ENCODE results near the gene NVL.

The NVL gene

DNA sequence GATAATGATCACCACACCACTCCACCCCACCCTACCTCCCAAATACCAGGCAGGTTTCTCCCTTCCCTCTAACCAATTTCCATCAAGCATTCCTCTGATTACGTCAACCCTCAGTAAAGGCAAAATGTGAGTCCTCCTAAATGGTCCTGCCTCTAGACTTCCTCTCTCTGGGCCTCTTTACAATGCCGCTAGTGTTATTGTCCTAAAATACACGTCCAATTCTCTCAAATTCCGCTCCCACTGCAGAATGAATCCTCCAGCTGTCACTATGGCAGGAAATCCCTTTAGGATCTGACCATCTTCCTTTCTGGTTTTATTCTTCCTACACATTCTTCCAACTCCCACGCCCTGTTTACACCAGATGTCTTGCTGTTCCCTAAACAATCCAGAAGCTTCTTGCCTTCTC lies 78.2 kb downstream of the NVL start:
- Histone ChIP-seq H3K9ac (ENCODE audit: low read depth, low read length, poor library complexity) (no peak overlapping the region), H3K36me3 (replicated peaks in 1 of 2; ENCODE audit: control insufficient read depth in 2 of 2, insufficient read depth in 2 of 2, low read length in 2 of 2) (peaks cover 7 to 41% of the 10 kb centered on the region in 2 donors), H2BK5ac (ENCODE audit: low read length) (no peak overlapping the region), H3K18ac (ENCODE audit: low read length) (no peak overlapping the region), H3K4me2 (ENCODE audit: insufficient read depth, low read length, poor library complexity, severe bottlenecking) (no peak overlapping the region), H2BK12ac (ENCODE audit: low read length) (no peak overlapping the region), H3K79me1 (ENCODE audit: low read depth, low read length) (no peaks in the 10 kb centered on the region), H2BK120ac (ENCODE audit: low read depth, low read length) (no peak overlapping the region), H3K4me1 (ENCODE audit: control insufficient read depth in 2 of 2, insufficient read depth in 1 of 2, low read depth in 1 of 2, low read length in 2 of 2) (peaks cover 0 to 2% of the 10 kb centered on the region in 2 donors), H3K14ac (ENCODE audit: low read length) (no peak overlapping the region), H4K91ac (ENCODE audit: low read depth, low read length, poor library complexity) (no peak overlapping the region), H3K27me3 (ENCODE audit: control insufficient read depth in 3 of 3, insufficient read depth in 3 of 3, low read depth in 1 of 3, low read length in 3 of 3) (no peaks in the 10 kb centered on the region), H2AFZ (ENCODE audit: low read length) (no peak overlapping the region), H3K4me3 (ENCODE audit: low read length in 2 of 2) (no peak overlapping the region), H2AK5ac (ENCODE audit: low read depth, low read length) (no peak overlapping the region), H3K23ac (ENCODE audit: low read depth, low read length, poor library complexity) (no peak overlapping the region), H4K8ac (ENCODE audit: low read depth, low read length) (no peak overlapping the region), H2BK15ac (ENCODE audit: low read length) (no peak overlapping the region), H3K4ac (ENCODE audit: low read length) (no peak overlapping the region), H3K9me3 (replicated peaks in 1 of 2; ENCODE audit: control insufficient read depth in 2 of 2, insufficient read depth in 1 of 2, low read depth in 1 of 2, low read length in 2 of 2) (no peaks in the 10 kb centered on the region), H3K27ac (replicated peaks; ENCODE audit: low read length) (no peak overlapping the region)
- DNase-seq (ENCODE audit: low spot score) = no peak
- WGBS, 2 donors (ENCODE audit: extremely low coverage in 2 of 2, insufficient read length in 2 of 2, insufficient replicate concordance in 1 of 2) = no CpG with 5 or more reads among the region's 5 CpGs

DNA sequence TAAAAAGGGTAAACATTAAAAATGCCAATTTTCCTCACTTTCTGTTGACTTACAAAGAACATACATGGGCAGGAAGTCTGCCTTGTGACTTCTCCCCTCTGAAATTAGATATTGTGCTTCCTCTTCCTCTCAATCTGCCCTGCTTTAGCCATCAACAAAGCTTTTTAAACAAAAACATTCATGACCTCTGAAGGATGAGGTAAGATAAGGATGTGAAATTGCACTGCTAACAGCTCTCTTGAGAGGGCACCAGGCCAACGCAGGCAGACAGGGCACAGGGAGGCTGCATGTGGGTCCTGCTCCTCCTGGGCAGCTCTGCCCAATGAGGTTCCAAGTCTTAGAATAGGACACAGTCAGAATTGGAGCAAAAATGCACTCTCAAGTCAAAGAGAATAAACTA lies 84.8 kb downstream of the NVL start:
- Histone ChIP-seq H4K91ac (ENCODE audit: low read depth, low read length, poor library complexity) (no peak overlapping the region), H3K79me1 (ENCODE audit: low read depth, low read length) (no peaks in the 10 kb centered on the region), H2BK120ac (ENCODE audit: low read depth, low read length) (no peak overlapping the region), H2BK12ac (ENCODE audit: low read length) (no peak overlapping the region), H2AFZ (ENCODE audit: low read length) (no peak overlapping the region), H3K4me2 (ENCODE audit: insufficient read depth, low read length, poor library complexity, severe bottlenecking) (no peak overlapping the region), H3K4me3 (ENCODE audit: low read length in 2 of 2) (no peak overlapping the region), H2BK15ac (ENCODE audit: low read length) (no peak overlapping the region), H3K36me3 (replicated peaks in 1 of 2; ENCODE audit: control insufficient read depth in 2 of 2, insufficient read depth in 2 of 2, low read length in 2 of 2) (peaks cover 9 to 60% of the 10 kb centered on the region in 2 donors), H3K27ac (replicated peaks; ENCODE audit: low read length) (no peak overlapping the region), H3K4ac (ENCODE audit: low read length) (no peak overlapping the region), H3K14ac (ENCODE audit: low read length) (no peak overlapping the region), H4K8ac (ENCODE audit: low read depth, low read length) (no peak overlapping the region), H3K4me1 (ENCODE audit: control insufficient read depth in 2 of 2, insufficient read depth in 1 of 2, low read depth in 1 of 2, low read length in 2 of 2) (no peaks in the 10 kb centered on the region), H3K27me3 (ENCODE audit: control insufficient read depth in 3 of 3, insufficient read depth in 3 of 3, low read depth in 1 of 3, low read length in 3 of 3) (no peaks in the 10 kb centered on the region), H3K9ac (ENCODE audit: low read depth, low read length, poor library complexity) (no peak overlapping the region), H3K18ac (ENCODE audit: low read length) (no peak overlapping the region), H2AK5ac (ENCODE audit: low read depth, low read length) (no peak overlapping the region), H2BK5ac (ENCODE audit: low read length) (no peak overlapping the region), H3K23ac (ENCODE audit: low read depth, low read length, poor library complexity) (no peak overlapping the region), H3K9me3 (replicated peaks in 1 of 2; ENCODE audit: control insufficient read depth in 2 of 2, insufficient read depth in 1 of 2, low read depth in 1 of 2, low read length in 2 of 2) (no peaks in the 10 kb centered on the region)
- no peak for DNase-seq (ENCODE audit: low spot score)
- no CpG with 5 or more reads among the region's 1 CpG for WGBS, 2 donors (ENCODE audit: extremely low coverage in 2 of 2, insufficient read length in 2 of 2, insufficient replicate concordance in 1 of 2)

DNA sequence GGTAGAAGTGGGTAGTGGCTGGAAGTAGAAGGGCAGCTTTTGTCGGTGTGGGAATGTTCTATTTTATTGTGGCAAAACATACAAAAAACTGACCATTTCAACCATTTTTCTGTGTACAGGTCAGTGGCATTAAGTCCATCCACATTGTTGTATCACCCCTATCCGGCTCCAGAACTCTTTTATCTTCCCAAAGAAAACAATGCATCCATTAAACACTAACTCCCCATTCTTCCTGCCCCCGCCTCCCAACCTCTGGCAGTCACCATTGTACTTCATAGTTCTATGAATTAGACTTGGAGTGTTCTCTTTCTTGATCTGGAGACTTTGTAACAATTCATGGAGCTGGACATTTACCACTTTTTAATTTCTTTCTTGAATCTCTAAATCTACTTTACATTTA lies 91.2 kb downstream of the NVL start:
- Histone ChIP-seq H4K8ac (ENCODE audit: low read depth, low read length) (no peak overlapping the region), H2BK15ac (ENCODE audit: low read length) (no peak overlapping the region), H2BK12ac (ENCODE audit: low read length) (no peak overlapping the region), H3K4me1 (ENCODE audit: control insufficient read depth in 2 of 2, insufficient read depth in 1 of 2, low read depth in 1 of 2, low read length in 2 of 2) (peaks cover 0 to 3% of the 10 kb centered on the region in 2 donors), H3K9ac (ENCODE audit: low read depth, low read length, poor library complexity) (no peak overlapping the region), H3K23ac (ENCODE audit: low read depth, low read length, poor library complexity) (no peak overlapping the region), H3K36me3 (replicated peaks in 1 of 2; ENCODE audit: control insufficient read depth in 2 of 2, insufficient read depth in 2 of 2, low read length in 2 of 2) (peaks cover 2 to 61% of the 10 kb centered on the region in 2 donors), H3K27me3 (ENCODE audit: control insufficient read depth in 3 of 3, insufficient read depth in 3 of 3, low read depth in 1 of 3, low read length in 3 of 3) (no peaks in the 10 kb centered on the region), H3K4ac (ENCODE audit: low read length) (no peak overlapping the region), H4K91ac (ENCODE audit: low read depth, low read length, poor library complexity) (no peak overlapping the region), H3K79me1 (ENCODE audit: low read depth, low read length) (no peaks in the 10 kb centered on the region), H2BK120ac (ENCODE audit: low read depth, low read length) (no peak overlapping the region), H3K4me2 (ENCODE audit: insufficient read depth, low read length, poor library complexity, severe bottlenecking) (no peak overlapping the region), H2AFZ (ENCODE audit: low read length) (no peak overlapping the region), H3K14ac (ENCODE audit: low read length) (no peak overlapping the region), H2BK5ac (ENCODE audit: low read length) (no peak overlapping the region), H3K4me3 (ENCODE audit: low read length in 2 of 2) (no peak overlapping the region), H3K18ac (ENCODE audit: low read length) (no peak overlapping the region), H2AK5ac (ENCODE audit: low read depth, low read length) (no peak overlapping the region), H3K27ac (replicated peaks; ENCODE audit: low read length) (no peak overlapping the region), H3K9me3 (replicated peaks in 1 of 2; ENCODE audit: control insufficient read depth in 2 of 2, insufficient read depth in 1 of 2, low read depth in 1 of 2, low read length in 2 of 2) (no peaks in the 10 kb centered on the region)
- WGBS, 2 donors (ENCODE audit: extremely low coverage in 2 of 2, insufficient read length in 2 of 2, insufficient replicate concordance in 1 of 2) = no CpG with 5 or more reads among the region's 3 CpGs
- no peak for DNase-seq (ENCODE audit: low spot score)

DNA sequence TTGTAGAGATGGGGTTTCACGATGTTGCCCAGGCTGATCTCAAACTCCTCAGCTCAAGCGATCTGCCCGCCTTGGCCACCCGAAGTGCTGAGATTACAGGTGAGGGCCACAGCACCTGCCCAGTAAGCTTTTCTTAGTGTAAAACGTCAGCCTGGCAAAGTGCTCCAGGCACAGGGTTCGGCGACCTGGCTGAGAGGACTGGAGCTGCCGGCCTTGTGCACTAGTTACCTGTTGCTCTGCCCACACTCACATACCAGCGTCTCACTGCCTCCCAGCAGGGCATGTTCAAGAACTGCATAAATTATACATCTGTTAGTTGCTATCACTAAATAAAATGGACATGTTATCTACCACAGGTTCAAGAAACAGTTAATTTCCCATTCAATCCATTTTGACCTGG lies 91.8 kb downstream of the NVL start:
- H2AK5ac ChIP-seq (ENCODE audit: low read depth, low read length) = no peak overlapping the region
- no peak overlapping the region for H3K4ac ChIP-seq (ENCODE audit: low read length)
- no peaks in the 10 kb centered on the region for H3K79me1 ChIP-seq (ENCODE audit: low read depth, low read length)
- no peak overlapping the region for H3K14ac ChIP-seq (ENCODE audit: low read length)
- no peak overlapping the region for H3K9ac ChIP-seq (ENCODE audit: low read depth, low read length, poor library complexity)
- no peak overlapping the region for H3K23ac ChIP-seq (ENCODE audit: low read depth, low read length, poor library complexity)
- H3K27ac ChIP-seq (replicated peaks; ENCODE audit: low read length) = no peak overlapping the region
- H3K9me3 ChIP-seq (replicated peaks in 1 of 2; ENCODE audit: control insufficient read depth in 2 of 2, insufficient read depth in 1 of 2, low read depth in 1 of 2, low read length in 2 of 2) = no peaks in the 10 kb centered on the region
- H3K27me3 ChIP-seq (ENCODE audit: control insufficient read depth in 3 of 3, insufficient read depth in 3 of 3, low read depth in 1 of 3, low read length in 3 of 3) = no peaks in the 10 kb centered on the region
- no peak overlapping the region for H2BK5ac ChIP-seq (ENCODE audit: low read length)
- no peak overlapping the region for H2AFZ ChIP-seq (ENCODE audit: low read length)
- no peak for DNase-seq (ENCODE audit: low spot score)
- no peak overlapping the region for H2BK120ac ChIP-seq (ENCODE audit: low read depth, low read length)
- peaks cover 0 to 3% of the 10 kb centered on the region in 2 donors for H3K4me1 ChIP-seq (ENCODE audit: control insufficient read depth in 2 of 2, insufficient read depth in 1 of 2, low read depth in 1 of 2, low read length in 2 of 2)
- H2BK12ac ChIP-seq (ENCODE audit: low read length) = no peak overlapping the region
- H4K91ac ChIP-seq (ENCODE audit: low read depth, low read length, poor library complexity) = no peak overlapping the region
- H3K18ac ChIP-seq (ENCODE audit: low read length) = no peak overlapping the region
- H2BK15ac ChIP-seq (ENCODE audit: low read length) = no peak overlapping the region
- WGBS, 2 donors (ENCODE audit: extremely low coverage in 2 of 2, insufficient read length in 2 of 2, insufficient replicate concordance in 1 of 2) = no CpG with 5 or more reads among the region's 9 CpGs
- H4K8ac ChIP-seq (ENCODE audit: low read depth, low read length) = no peak overlapping the region
- H3K4me2 ChIP-seq (ENCODE audit: insufficient read depth, low read length, poor library complexity, severe bottlenecking) = no peak overlapping the region
- no peak overlapping the region for H3K4me3 ChIP-seq (ENCODE audit: low read length in 2 of 2)
- peaks cover 2 to 63% of the 10 kb centered on the region in 2 donors for H3K36me3 ChIP-seq (replicated peaks in 1 of 2; ENCODE audit: control insufficient read depth in 2 of 2, insufficient read depth in 2 of 2, low read length in 2 of 2)

Data from neuronal stem cell (in vitro differentiated cells).